HepG2 (cell line): ENCODE measurements around the gene OXLD1. TPM values are rescaled to one million over a fixed set of nuclear protein-coding genes. Genes with fewer than 3 reads are reported as not detected.

Experiments
- ASH2L ChIP-seq: fragments of 300-600, 200-600 bp; sonication (generic); IDR thresholded peaks from 2 replicates; pipeline ENCODE4 v1.7.0; 2017; ENCODE audit warnings: low read depth, mild to moderate bottlenecking, moderate library complexity, mixed read lengths, low read length; ENCODE audit not compliant: insufficient read length
- ATM ChIP-seq: fragments of 450-650 bp; IDR thresholded peaks from 2 replicates; pipeline ENCODE4 v1.7.1; 2017; ENCODE audit warnings: mild to moderate bottlenecking, borderline replicate concordance
- CC2D1A ChIP-seq: sonication (generic); formaldehyde crosslinking; IDR thresholded peaks from 2 replicates; pipeline ENCODE4 v1.8.1; 2023; ENCODE audit warnings: mild to moderate bottlenecking, missing genetic modification reagents
- CHD4 ChIP-seq: fragments of 200-600 bp; sonication (generic); IDR thresholded peaks from 2 replicates; pipeline ENCODE4 v1.7.0; 2017; ENCODE audit warnings: mild to moderate bottlenecking, low read length, borderline replicate concordance
- E2F2 ChIP-seq: sonication (generic); formaldehyde crosslinking; IDR thresholded peaks from 2 replicates; pipeline ENCODE4 v1.4.0; 2020; ENCODE audit warnings: missing genetic modification reagents, borderline replicate concordance
- EED ChIP-seq: sonication (generic); formaldehyde crosslinking; IDR thresholded peaks from 2 replicates; pipeline ENCODE4 v1.5.0; 2020; ENCODE audit warnings: mild to moderate bottlenecking, missing genetic modification reagents
- ESRRA ChIP-seq: sonication (generic); formaldehyde crosslinking; IDR thresholded peaks from 2 replicates; pipeline ENCODE4 v1.5.1; 2020; ENCODE audit warnings: mild to moderate bottlenecking, low read depth, missing genetic modification reagents
- GLI4 ChIP-seq: sonication (generic); formaldehyde crosslinking; IDR thresholded peaks from 2 replicates; pipeline ENCODE4 v1.5.1; 2020; ENCODE audit warnings: missing genetic modification reagents, mild to moderate bottlenecking, moderate library complexity, borderline replicate concordance
- KDM6A ChIP-seq: IDR thresholded peaks from 2 replicates; pipeline ENCODE4 v1.6.1; 2016; ENCODE audit warnings: low read depth
- MXD1 ChIP-seq: sonication (generic); formaldehyde crosslinking; IDR thresholded peaks from 2 replicates; pipeline ENCODE4 v1.4.0; 2020; ENCODE audit warnings: mild to moderate bottlenecking, missing genetic modification reagents
- MYPOP ChIP-seq: sonication (generic); formaldehyde crosslinking; IDR thresholded peaks from 2 replicates; pipeline ENCODE4 v1.8.1; 2023; ENCODE audit warnings: mild to moderate bottlenecking, moderate library complexity, missing genetic modification reagents
- MZF1 ChIP-seq: sonication (generic); formaldehyde crosslinking; IDR thresholded peaks from 2 replicates; pipeline ENCODE4 v1.8.1; 2023; ENCODE audit warnings: mild to moderate bottlenecking, missing genetic modification reagents, borderline replicate concordance
- SUZ12 ChIP-seq: fragments of 150-350 bp; IDR thresholded peaks from 2 replicates; pipeline ENCODE4 v1.6.1; 2014; ENCODE audit warnings: low read depth, low read length
- TBL1XR1 ChIP-seq: fragments of 150-350 bp; IDR thresholded peaks from 2 replicates; pipeline ENCODE4 v1.6.1; 2014; ENCODE audit warnings: borderline replicate concordance, low read length; ENCODE audit not compliant: partially characterized antibody
- TMF1 ChIP-seq: sonication (generic); formaldehyde crosslinking; IDR thresholded peaks from 2 replicates; pipeline ENCODE4 v1.8.1; 2022; ENCODE audit warnings: low read depth, missing genetic modification reagents
- XBP1 ChIP-seq: sonication (generic); formaldehyde crosslinking; IDR thresholded peaks from 2 replicates; pipeline ENCODE4 v1.5.0; 2020; ENCODE audit warnings: missing genetic modification reagents
- ZFY ChIP-seq: sonication (generic); formaldehyde crosslinking; IDR thresholded peaks from 2 replicates; pipeline ENCODE4 v1.4.0; 2020; ENCODE audit warnings: missing genetic modification reagents
- ZMAT3 ChIP-seq: sonication (generic); formaldehyde crosslinking; conservative IDR thresholded peaks from 2 replicates; pipeline ENCODE4 v1.7.0; 2021; ENCODE audit warnings: missing genetic modification reagents
- ZNF276 ChIP-seq: sonication (generic); formaldehyde crosslinking; IDR thresholded peaks from 2 replicates; pipeline ENCODE4 v1.4.0; 2020; ENCODE audit warnings: mild to moderate bottlenecking, low read depth, missing genetic modification reagents
- ZNF282 ChIP-seq: fragments of 450-650 bp; IDR thresholded peaks from 2 replicates; pipeline ENCODE4 v1.6.1; 2018; ENCODE audit not compliant: partially characterized antibody
- ZNF383 ChIP-seq: sonication (generic); formaldehyde crosslinking; IDR thresholded peaks from 2 replicates; pipeline ENCODE4 v1.4.0; 2020; ENCODE audit warnings: missing genetic modification reagents, mild to moderate bottlenecking, borderline replicate concordance
- ZNF574 ChIP-seq: sonication (generic); formaldehyde crosslinking; IDR thresholded peaks from 2 replicates; pipeline ENCODE4 v1.4.0; 2020; ENCODE audit warnings: missing genetic modification reagents
- polyA plus RNA-seq, 8 experiments: library from polyadenylated mRNA; depleted of rRNA in 3 of 8; stranded (reverse) in 7 of 8; unstranded in 1 of 8; fragments of >200 nt; fragmentation: Illumina TruSeq in 4 of 8; extraction: Trizol in 4 of 8; gene quantifications; 2 replicates each; pipeline versions ENCODE4 v1.2.1 to v1.2.3, GENCODE V29; 2011 to 2016; ENCODE audit warnings: low read depth in 4 of 8, missing spikeins in 1 of 8, mixed read lengths in 1 of 8; ENCODE audit not compliant: insufficient read depth in 1 of 8
- total RNA-seq, 5 experiments: library from RNA; depleted of rRNA; stranded (reverse); fragments of >200 nt; fragmentation: Illumina TruSeq; extraction: Trizol; gene quantifications; 2 replicates each; pipeline ENCODE4 v1.2.3, GENCODE V29; 2016; ENCODE audit warnings: low read depth in 1 of 5

The OXLD1 gene
- total and polyA plus RNA-seq, 2 of the 13 experiments (the other 11 are each of a cell fraction or from before 2014, with no cell fraction given): 27.1 to 37.5 TPM

GRCh38 chr17:81702934-81703746, 36.7 kb upstream of the OXLD1 start, which contains the start of gene MRPL12 (continued):
- TF ChIP-seq ZNF574 (CRISPR knock-in tag): peak; percentile 100
- no peak for TF ChIP-seq ZNF276
- peak; percentile 78 for TF ChIP-seq ASH2L
- peak; percentile 81 for TF ChIP-seq MYPOP (CRISPR knock-in tag)
- TF ChIP-seq CHD4: no peak
- peak; percentile 98 for TF ChIP-seq MXD1
- peak; percentile 72; the same call in 1 of the 2 replicates for TF ChIP-seq MZF1 (CRISPR knock-in tag)
- no peak for TF ChIP-seq ATM
- no peak for TF ChIP-seq ZNF282
- TF ChIP-seq ZNF383 (CRISPR knock-in tag): peak; percentile 97
- TF ChIP-seq KDM6A (CRISPR knock-in tag): no peak
- no peak for TF ChIP-seq CC2D1A (CRISPR knock-in tag)
- peak; percentile 88 for TF ChIP-seq ESRRA
- peak; percentile 26; the same call in 1 of the 2 replicates for TF ChIP-seq SUZ12
- peak; percentile 98 for TF ChIP-seq ZFY (CRISPR knock-in tag)
- TF ChIP-seq GLI4 (CRISPR knock-in tag): 0 out of 2 replicates have a peak, but pooled peaks have one; percentile 89
- TF ChIP-seq XBP1 (CRISPR knock-in tag): peak; percentile 62; the same call in 1 of the 2 replicates
- peak; percentile 31 for TF ChIP-seq E2F2 (CRISPR knock-in tag)
- TF ChIP-seq EED (CRISPR knock-in tag): peak; percentile 87
- TF ChIP-seq TBL1XR1: peak; percentile 68
- peak; percentile 94 for TF ChIP-seq TMF1 (CRISPR knock-in tag)
- no peak for TF ChIP-seq ZMAT3 (CRISPR knock-in tag)
